ENCODE data around the gene GTF2F1.
"Not testable (repeated sequence)": the region's sequence is repeated elsewhere in the genome, so short reads cannot be mapped to it uniquely, and the experiment has no call there.

Gene GTF2F1

DNA sequence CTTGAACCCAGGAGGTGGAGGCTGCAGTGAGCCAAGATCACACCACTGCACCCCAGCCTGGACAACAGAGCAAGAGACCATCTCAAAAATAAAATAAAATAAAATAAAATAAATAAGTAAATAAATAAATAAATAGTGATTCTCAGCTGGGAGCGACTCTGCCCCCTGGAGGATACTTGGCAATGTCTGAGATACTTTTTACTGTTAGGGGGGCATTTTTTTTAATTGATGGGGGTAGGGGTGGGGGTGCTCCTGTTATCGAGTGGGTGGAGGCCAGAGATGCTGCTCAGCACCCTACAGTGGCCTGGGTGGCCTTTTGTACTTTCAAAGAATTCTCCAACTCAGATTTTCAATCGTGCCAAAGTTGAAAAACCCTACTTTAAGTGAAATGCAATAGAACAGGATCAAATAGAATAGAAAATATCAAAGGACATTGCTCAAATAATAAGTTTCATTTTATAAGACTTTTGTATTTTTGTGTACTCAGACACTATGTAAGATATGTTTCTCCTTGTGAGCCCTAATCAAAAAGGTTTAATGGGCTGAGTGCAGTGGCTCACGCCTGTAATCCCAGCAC lies 38.8 kb downstream of the GTF2F1 start:
- no peak overlapping the region for H3K4me3 ChIP-seq (ENCODE audit: low read length)
- TF ChIP-seq, protein P1, sequence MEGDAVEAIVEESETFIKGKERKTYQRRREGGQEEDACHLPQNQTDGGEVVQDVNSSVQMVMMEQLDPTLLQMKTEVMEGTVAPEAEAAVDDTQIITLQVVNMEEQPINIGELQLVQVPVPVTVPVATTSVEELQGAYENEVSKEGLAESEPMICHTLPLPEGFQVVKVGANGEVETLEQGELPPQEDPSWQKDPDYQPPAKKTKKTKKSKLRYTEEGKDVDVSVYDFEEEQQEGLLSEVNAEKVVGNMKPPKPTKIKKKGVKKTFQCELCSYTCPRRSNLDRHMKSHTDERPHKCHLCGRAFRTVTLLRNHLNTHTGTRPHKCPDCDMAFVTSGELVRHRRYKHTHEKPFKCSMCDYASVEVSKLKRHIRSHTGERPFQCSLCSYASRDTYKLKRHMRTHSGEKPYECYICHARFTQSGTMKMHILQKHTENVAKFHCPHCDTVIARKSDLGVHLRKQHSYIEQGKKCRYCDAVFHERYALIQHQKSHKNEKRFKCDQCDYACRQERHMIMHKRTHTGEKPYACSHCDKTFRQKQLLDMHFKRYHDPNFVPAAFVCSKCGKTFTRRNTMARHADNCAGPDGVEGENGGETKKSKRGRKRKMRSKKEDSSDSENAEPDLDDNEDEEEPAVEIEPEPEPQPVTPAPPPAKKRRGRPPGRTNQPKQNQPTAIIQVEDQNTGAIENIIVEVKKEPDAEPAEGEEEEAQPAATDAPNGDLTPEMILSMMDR (IDR thresholded peaks at IDR 0.05; ENCODE audit: insufficient read depth, low read depth, low read length, missing control alignments): peak; percentile 54
- DNase-seq (ENCODE audit: low read depth): peak; percentile 20

DNA sequence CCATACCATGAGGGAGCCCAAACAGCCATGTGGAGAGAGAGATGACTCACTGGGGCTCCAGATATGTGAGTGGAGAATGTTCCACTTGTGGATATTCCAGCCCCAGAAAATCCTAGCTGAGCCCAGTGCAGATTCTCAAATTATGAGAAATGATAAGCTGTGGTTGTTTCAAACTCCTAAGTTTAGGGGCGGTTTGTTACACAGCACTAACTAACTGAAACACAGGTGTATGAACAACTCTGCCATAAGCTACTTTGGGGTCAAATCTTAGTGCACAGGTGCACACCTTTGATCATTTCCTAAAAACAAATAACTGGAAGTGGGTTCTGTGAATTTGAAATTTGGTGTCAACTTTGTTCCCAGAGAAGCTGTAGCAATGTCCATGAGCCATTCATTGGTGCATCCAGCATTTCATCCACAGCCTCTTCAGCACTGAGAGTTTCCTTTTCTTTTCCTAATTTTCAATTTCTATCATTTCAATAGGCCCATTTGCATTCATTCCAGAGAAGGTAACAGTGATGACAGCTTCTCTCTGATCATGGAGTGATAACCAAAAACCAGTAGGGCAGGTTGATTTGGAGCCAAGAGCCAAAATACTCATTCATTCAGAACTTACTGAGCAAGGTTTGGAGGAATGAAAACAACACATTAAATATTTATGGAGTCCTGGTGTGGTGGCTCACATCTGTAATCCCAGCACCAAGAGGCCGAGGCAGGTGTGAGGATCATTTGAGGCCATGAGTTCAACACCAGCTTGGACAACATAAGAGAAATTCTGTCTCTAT lies 40.4 kb downstream of the GTF2F1 start:
- TF ChIP-seq, protein P1 (IDR thresholded peaks at IDR 0.05; ENCODE audit: insufficient read depth, low read depth, low read length, missing control alignments): no peak
- H3K4me3 ChIP-seq (ENCODE audit: low read length): no peak overlapping the region
- peak; percentile 51 for DNase-seq (ENCODE audit: low read depth)

DNA sequence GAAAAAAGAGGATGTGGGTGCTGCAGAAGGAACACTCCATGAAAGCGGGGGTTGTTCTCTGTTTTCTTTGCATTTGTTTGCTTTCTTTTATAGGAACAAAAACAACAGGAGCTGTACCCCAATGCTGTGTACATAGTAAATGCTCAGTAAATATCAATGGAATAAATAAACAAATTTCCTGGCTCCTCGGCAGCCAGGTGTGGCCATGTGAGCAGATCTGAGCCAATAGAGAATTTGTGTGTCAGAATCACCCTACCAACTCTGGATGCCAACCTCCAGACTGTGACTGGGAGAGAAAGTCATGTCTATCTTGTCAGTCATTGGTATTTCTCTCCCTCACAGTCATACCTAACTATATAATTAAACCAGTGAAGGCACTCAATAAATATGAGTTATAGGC lies 42.3 kb downstream of the GTF2F1 start:
- DNase-seq (ENCODE audit: low read depth): no peak
- no peak overlapping the region for H3K4me3 ChIP-seq (ENCODE audit: low read length)
- TF ChIP-seq, protein P1 (IDR thresholded peaks at IDR 0.05; ENCODE audit: insufficient read depth, low read depth, low read length, missing control alignments): no peak

DNA sequence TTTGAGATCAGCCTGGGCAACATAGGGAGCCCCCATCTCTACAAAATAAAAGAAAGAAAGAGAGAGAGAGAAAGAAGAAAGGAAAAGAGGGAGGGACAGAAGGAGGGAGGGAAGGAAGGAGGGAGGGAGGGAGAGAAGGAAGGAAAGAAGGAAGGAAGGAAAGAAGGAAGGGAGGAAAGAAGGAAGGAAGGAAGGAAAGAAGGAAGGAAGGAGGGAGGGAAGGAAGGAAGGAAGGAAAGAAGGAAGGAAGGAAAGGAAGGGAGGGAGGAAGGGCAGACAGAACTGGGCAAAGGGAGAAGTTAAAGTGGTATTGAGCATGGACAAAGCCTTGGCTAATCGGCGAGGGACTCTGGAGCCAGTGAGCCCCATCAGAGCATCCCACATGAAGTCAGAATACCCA lies 43.7 kb downstream of the GTF2F1 start:
- not testable (repeated sequence) for H3K4me3 ChIP-seq (ENCODE audit: low read length); DNase-seq (ENCODE audit: low read depth)

DNA sequence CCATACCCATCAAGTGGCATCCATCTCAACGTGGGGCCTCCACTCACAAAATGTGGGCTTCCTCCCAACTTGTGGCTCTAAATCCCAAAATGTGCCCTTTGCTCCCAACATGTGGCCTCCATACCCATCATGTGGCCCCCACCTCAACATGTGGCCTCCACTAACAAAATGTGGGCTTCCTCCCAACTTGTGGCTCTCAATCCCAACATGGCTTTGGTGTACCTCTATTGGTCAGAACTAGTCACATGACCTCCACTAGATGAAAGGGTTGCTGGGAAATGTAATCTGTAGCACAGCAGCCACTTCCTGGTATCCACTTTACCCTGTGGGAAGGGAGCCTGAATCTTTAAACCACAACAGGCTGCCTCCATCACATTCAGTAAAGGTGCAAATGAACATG lies 49.5 kb downstream of the GTF2F1 start:
- TF ChIP-seq, protein P1 (IDR thresholded peaks at IDR 0.05; ENCODE audit: insufficient read depth, low read depth, low read length, missing control alignments): no peak
- no peak for DNase-seq (ENCODE audit: low read depth)
- no peak overlapping the region for H3K4me3 ChIP-seq (ENCODE audit: low read length)

DNA sequence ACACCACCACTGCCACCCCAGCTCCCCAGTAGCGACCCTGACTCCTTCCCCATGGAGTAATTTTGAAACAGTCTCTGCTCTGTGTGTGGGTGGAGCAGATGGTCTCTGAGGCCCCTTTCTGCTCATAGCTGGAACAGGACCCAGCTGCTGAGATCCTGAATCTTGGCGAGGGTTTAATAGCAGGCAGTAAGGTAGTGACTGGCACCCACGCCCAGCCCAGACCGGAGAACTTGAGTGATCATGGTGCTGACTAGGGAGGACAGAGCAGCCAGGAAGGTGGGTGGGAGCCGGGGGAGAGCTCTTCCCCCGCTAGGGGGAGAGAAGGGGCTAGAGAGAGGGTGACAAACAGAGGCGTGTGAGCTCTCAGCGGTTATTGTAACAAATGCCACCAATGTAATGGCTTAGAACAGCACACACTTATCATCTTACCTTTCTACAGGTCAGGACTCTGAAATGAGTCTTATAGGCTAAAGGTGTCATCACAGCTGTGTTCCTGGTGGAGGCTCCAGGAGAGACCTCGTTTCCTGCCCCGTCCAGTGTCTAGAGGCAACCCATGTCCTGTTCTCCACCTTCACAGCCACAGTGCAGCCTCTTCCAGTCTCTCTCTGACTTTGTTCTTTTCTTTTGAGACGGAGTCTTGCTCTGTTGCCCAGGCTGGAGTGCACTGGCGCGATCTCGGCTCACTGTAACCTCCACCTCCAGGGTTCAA lies 52.3 kb downstream of the GTF2F1 start:
- H3K4me3 ChIP-seq (ENCODE audit: low read length): no peak overlapping the region
- no peak for DNase-seq (ENCODE audit: low read depth)
- TF ChIP-seq, protein P1 (IDR thresholded peaks at IDR 0.05; ENCODE audit: insufficient read depth, low read depth, low read length, missing control alignments): no peak

DNA sequence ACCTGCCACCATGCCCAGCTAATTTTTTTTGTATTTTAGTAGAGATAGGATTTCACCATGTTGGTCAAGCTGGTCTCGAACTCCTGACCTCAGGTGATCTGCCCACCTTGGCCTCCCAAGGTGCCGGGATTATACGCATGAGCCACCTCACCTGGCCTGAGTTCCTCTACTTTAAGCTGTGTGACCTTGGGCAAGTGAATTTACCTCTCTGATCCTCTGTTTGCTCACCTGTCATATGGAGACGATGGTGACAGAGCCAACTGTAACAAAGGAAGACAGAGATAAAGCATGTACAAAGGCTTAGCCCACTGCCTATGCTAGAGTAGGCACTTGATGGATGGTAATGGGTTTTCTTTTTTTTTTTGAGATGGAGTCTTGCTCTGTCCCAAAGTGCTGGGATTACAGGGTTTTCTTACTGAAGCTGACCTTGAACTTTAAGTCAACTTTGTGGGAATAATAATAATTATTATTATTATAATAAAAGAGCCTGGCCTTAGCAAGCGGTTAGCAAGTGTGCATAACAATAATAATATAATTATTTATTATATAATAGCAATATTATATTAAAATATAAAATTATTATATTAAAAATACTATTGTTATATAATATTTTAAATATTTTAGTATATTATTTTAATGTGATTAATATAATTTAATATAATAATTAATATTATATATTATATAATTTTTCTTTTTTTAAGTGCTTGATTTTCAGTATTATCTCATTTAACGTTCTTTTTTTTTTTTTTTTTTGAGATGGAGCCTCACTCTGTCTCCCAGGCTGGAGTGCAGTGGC lies 58.3 kb downstream of the GTF2F1 start:
- TF ChIP-seq, protein P1 (IDR thresholded peaks at IDR 0.05; ENCODE audit: insufficient read depth, low read depth, low read length, missing control alignments): no peak
- DNase-seq (ENCODE audit: low read depth): no peak
- H3K4me3 ChIP-seq (ENCODE audit: low read length): no peak overlapping the region

All from epithelial cell of esophagus (primary cell).